GM23338 (cell line): Measurements from ENCODE around the gene NPW. TPM values are rescaled to one million over a fixed set of nuclear protein-coding genes. Genes with fewer than 3 reads are reported as not detected.

Experiments
- ATAC-seq: fragments of 200-7000 bp; cut with Tn5 transposase; 3 replicates; pipeline ENCODE4 v1.9.1; 2020
- DNase-seq: peaks from one replicate; pipeline ENCODE4 v3.0.0-alpha.2; 2015; ENCODE audit warnings: low spot score
- H2AFZ ChIP-seq: fragments of 200-600 bp; sonication (generic); 2 replicates; pipeline ENCODE4 v1.8.0; 2016; ENCODE audit warnings: antibody characterized with exemption, mild to moderate bottlenecking, moderate library complexity
- H3F3A ChIP-seq: fragments of 200-600 bp; sonication (generic); replicated peaks from 2 replicates; pipeline ENCODE4 v1.8.0; 2017; ENCODE audit warnings: antibody characterized with exemption, mixed run types, low read depth
- H3K27ac ChIP-seq: fragments of 200-600 bp; sonication (generic); 2 replicates; pipeline ENCODE4 v1.6.1; 2016; ENCODE audit warnings: low read depth
- H3K27me3 ChIP-seq: fragments of 200-600 bp; sonication (generic); 2 replicates; pipeline ENCODE4 v1.8.0; 2016; ENCODE audit warnings: mild to moderate bottlenecking, mixed run types, moderate library complexity; ENCODE audit not compliant: insufficient read depth
- H3K36me3 ChIP-seq: fragments of 200-600 bp; sonication (generic); 2 replicates; pipeline ENCODE4 v1.8.0; 2016; ENCODE audit warnings: mild to moderate bottlenecking; ENCODE audit not compliant: insufficient read depth
- H3K4me1 ChIP-seq: fragments of 200-600 bp; sonication (generic); 2 replicates; pipeline ENCODE4 v1.8.0; 2016; ENCODE audit warnings: mild to moderate bottlenecking, moderate library complexity; ENCODE audit not compliant: insufficient read depth
- H3K4me2 ChIP-seq: fragments of 200-600 bp; sonication (generic); 2 replicates; pipeline ENCODE4 v1.7.1; 2017; ENCODE audit warnings: mixed run types
- H3K4me3 ChIP-seq: fragments of 200-600 bp; sonication (generic); 2 replicates; pipeline ENCODE4 v1.6.1; 2016; ENCODE audit warnings: mixed run types
- H3K79me2 ChIP-seq: fragments of 200-600 bp; sonication (generic); replicated peaks from 2 replicates; pipeline ENCODE4 v1.8.0; 2017; ENCODE audit warnings: mild to moderate bottlenecking; ENCODE audit not compliant: insufficient read depth
- H3K9me2 ChIP-seq: fragments of 200-600 bp; sonication (generic); 2 replicates; pipeline ENCODE4 v1.8.0; 2017; ENCODE audit not compliant: insufficient read depth
- H4K20me1 ChIP-seq: fragments of 200-600 bp; sonication (generic); replicated peaks from 2 replicates; pipeline ENCODE4 v1.8.0; 2017; ENCODE audit warnings: mild to moderate bottlenecking; ENCODE audit not compliant: insufficient read depth
- H3K27ac Mint-ChIP-seq: 2 replicates; pipeline ENCODE4 v1.8.0; 2020; ENCODE audit warnings: inconsistent platforms, mild to moderate bottlenecking, moderate library complexity, mixed read lengths
- H3K27me3 Mint-ChIP-seq: 3 replicates; pipeline ENCODE4 v1.8.0; 2022; ENCODE audit warnings: low read depth, mild to moderate bottlenecking, moderate library complexity, mixed read lengths, inconsistent platforms; ENCODE audit not compliant: insufficient read depth, poor library complexity
- H3K36me3 Mint-ChIP-seq: 3 replicates; pipeline ENCODE4 v1.8.0; 2021; ENCODE audit warnings: low read depth, mild to moderate bottlenecking, inconsistent platforms, moderate library complexity, mixed read lengths
- H3K4me1 Mint-ChIP-seq: 3 replicates; pipeline ENCODE4 v1.8.0; 2020; ENCODE audit warnings: mild to moderate bottlenecking, inconsistent platforms, mixed read lengths
- H3K4me3 Mint-ChIP-seq: 3 replicates; pipeline ENCODE4 v1.8.0; 2021; ENCODE audit warnings: moderate library complexity, mild to moderate bottlenecking, inconsistent platforms, mixed read lengths
- H3K9me3 Mint-ChIP-seq: 3 replicates; pipeline ENCODE4 v1.8.0; 2020; ENCODE audit warnings: moderate library complexity, mild to moderate bottlenecking, inconsistent platforms, mixed read lengths
- EZH2 ChIP-seq: fragments of 200-600 bp; sonication (generic); IDR thresholded peaks from one replicate; pipeline ENCODE4 v1.8.0; 2017; ENCODE audit warnings: antibody characterized with exemption, mild to moderate bottlenecking, low read depth; ENCODE audit not compliant: unreplicated experiment
- POLR2AphosphoS5 ChIP-seq: IDR thresholded peaks from 2 replicates; pipeline ENCODE4 v1.6.1; 2016; ENCODE audit warnings: antibody characterized with exemption, low read depth
- STAT1 ChIP-seq: IDR thresholded peaks from one replicate; pipeline ENCODE4 v1.6.1; 2016; ENCODE audit warnings: antibody characterized with exemption; ENCODE audit not compliant: unreplicated experiment
- ZNF331 ChIP-seq: fragments of 250-450 bp; sonication (Bioruptor Pico); IDR thresholded peaks from 2 replicates; pipeline ENCODE4 v1.5.0; 2020; ENCODE audit warnings: low read depth, mild to moderate bottlenecking, moderate library complexity
- ZNF462 ChIP-seq: fragments of 250-450 bp; sonication (Bioruptor Pico); IDR thresholded peaks from 2 replicates; pipeline ENCODE4 v1.5.0; 2020; ENCODE audit warnings: mild to moderate bottlenecking, moderate library complexity
- polyA plus RNA-seq: library from polyadenylated mRNA; unstranded; fragments of >200 nt; fragmentation: Nextera tagmentation; extraction: Ambion mirVana; gene quantifications from 2 replicates; pipeline ENCODE4 v1.2.1, GENCODE V29; 2016
- total RNA-seq: library from RNA; depleted of rRNA; stranded (reverse); fragments of >200 nt; shearing (Covaris generic); gene quantifications from 2 replicates; pipeline ENCODE4 v1.2.3, GENCODE V29; 2014
- TF ChIP-seq, protein P1 (sequence below): IDR thresholded peaks from one replicate; pipeline ENCODE4 v1.6.1; 2018; ENCODE audit warnings: antibody characterized with exemption; ENCODE audit not compliant: unreplicated experiment
- TF ChIP-seq, protein P2 (sequence below): IDR thresholded peaks from 2 replicates; pipeline ENCODE4 v1.6.1; 2016; ENCODE audit warnings: antibody characterized with exemption

The NPW gene
- total and polyA plus RNA-seq, 2 experiments from 2014 or later = 4.5 to 37.6 TPM

DNA sequence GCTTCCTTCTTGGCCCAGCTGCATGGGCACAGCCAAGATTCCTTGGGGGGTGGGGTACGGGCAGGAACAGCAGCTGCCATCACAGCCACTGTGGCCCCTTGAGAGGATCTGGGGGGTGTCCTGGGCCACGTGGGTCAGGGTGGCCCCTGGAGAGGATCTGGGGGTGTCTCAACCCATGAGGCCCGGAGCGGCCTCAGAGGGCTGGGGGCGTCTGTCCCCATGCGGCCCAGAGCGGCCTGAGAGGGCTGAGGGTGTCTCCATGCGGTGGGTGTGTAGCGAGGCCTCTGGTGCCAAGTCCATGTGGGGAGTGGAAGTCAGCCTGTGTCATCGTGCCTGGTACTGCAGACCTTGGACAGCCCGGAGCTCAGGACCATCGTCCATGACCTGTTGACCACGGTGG lies 41.9 kb downstream of the NPW start:
- no peak overlapping the region for H3K4me3 Mint-ChIP-seq
- peaks cover 17% of the 10 kb centered on the region for H3K36me3 Mint-ChIP-seq

More for the DNA sequence above, 41.9 kb downstream of the NPW start:
- H3K79me2 ChIP-seq = no peaks in the 10 kb centered on the region
- H3K27me3 ChIP-seq = no peaks in the 10 kb centered on the region
- no peak overlapping the region for H3K4me2 ChIP-seq
- 0 out of 2 replicates have a peak, but pooled peaks cover 4% of the 10 kb centered on the region for H3K36me3 ChIP-seq
- peaks cover 12% of the 10 kb centered on the region for H3K27me3 Mint-ChIP-seq
- no peaks in the 10 kb centered on the region; the same call in 1 of the 2 replicates for H4K20me1 ChIP-seq
- H3K4me1 Mint-ChIP-seq = no peaks in the 10 kb centered on the region
- H2AFZ ChIP-seq = no peak overlapping the region
- H3K9me3 Mint-ChIP-seq = no peaks in the 10 kb centered on the region
- no peak for ATAC-seq
- TF ChIP-seq ZNF462 (CRISPR knock-in tag) = no peak
- no peak for TF ChIP-seq ZNF331 (CRISPR knock-in tag)
- TF ChIP-seq, protein P1, sequence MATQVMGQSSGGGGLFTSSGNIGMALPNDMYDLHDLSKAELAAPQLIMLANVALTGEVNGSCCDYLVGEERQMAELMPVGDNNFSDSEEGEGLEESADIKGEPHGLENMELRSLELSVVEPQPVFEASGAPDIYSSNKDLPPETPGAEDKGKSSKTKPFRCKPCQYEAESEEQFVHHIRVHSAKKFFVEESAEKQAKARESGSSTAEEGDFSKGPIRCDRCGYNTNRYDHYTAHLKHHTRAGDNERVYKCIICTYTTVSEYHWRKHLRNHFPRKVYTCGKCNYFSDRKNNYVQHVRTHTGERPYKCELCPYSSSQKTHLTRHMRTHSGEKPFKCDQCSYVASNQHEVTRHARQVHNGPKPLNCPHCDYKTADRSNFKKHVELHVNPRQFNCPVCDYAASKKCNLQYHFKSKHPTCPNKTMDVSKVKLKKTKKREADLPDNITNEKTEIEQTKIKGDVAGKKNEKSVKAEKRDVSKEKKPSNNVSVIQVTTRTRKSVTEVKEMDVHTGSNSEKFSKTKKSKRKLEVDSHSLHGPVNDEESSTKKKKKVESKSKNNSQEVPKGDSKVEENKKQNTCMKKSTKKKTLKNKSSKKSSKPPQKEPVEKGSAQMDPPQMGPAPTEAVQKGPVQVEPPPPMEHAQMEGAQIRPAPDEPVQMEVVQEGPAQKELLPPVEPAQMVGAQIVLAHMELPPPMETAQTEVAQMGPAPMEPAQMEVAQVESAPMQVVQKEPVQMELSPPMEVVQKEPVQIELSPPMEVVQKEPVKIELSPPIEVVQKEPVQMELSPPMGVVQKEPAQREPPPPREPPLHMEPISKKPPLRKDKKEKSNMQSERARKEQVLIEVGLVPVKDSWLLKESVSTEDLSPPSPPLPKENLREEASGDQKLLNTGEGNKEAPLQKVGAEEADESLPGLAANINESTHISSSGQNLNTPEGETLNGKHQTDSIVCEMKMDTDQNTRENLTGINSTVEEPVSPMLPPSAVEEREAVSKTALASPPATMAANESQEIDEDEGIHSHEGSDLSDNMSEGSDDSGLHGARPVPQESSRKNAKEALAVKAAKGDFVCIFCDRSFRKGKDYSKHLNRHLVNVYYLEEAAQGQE = no peak
- TF ChIP-seq EZH2 = no peak
- TF ChIP-seq, protein P2, sequence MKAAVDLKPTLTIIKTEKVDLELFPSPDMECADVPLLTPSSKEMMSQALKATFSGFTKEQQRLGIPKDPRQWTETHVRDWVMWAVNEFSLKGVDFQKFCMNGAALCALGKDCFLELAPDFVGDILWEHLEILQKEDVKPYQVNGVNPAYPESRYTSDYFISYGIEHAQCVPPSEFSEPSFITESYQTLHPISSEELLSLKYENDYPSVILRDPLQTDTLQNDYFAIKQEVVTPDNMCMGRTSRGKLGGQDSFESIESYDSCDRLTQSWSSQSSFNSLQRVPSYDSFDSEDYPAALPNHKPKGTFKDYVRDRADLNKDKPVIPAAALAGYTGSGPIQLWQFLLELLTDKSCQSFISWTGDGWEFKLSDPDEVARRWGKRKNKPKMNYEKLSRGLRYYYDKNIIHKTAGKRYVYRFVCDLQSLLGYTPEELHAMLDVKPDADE = no peak
- no peak for TF ChIP-seq STAT1
- TF ChIP-seq POLR2AphosphoS5 = no peak
- no peak overlapping the region for H3K27ac ChIP-seq
- no peak for DNase-seq
- H3K27ac Mint-ChIP-seq = no peak overlapping the region
- no peak overlapping the region for H3K4me3 ChIP-seq
- no peaks in the 10 kb centered on the region for H3K9me2 ChIP-seq
- H3F3A ChIP-seq = no peaks in the 10 kb centered on the region
- H3K4me1 ChIP-seq = no peaks in the 10 kb centered on the region
